ENCODE data around the gene OAS2.

DNA sequence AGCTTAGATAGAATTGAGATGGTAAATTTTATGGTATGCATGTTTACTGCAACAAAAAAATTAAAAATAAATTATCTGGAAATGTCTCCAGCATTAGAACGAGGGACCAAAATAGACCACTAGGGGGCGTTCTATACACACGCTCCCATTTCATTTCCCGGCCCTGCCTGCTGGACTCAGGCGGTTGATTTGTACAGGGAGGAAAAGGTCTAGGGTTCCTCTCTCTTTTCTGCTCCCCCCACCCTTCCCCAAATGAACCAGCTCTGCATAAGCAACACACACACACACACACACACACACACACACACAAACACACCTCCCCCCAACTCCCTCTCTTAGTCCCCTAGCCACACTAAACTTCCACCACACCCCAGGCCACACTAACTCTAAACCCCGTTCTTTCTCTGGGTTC, 70.4 kb downstream of the OAS2 start:
- TF ChIP-seq POLR2AphosphoS5 (IDR thresholded peaks at IDR 0.05; ENCODE audit: low read depth, low read length): no peak
- TF ChIP-seq, protein P1, sequence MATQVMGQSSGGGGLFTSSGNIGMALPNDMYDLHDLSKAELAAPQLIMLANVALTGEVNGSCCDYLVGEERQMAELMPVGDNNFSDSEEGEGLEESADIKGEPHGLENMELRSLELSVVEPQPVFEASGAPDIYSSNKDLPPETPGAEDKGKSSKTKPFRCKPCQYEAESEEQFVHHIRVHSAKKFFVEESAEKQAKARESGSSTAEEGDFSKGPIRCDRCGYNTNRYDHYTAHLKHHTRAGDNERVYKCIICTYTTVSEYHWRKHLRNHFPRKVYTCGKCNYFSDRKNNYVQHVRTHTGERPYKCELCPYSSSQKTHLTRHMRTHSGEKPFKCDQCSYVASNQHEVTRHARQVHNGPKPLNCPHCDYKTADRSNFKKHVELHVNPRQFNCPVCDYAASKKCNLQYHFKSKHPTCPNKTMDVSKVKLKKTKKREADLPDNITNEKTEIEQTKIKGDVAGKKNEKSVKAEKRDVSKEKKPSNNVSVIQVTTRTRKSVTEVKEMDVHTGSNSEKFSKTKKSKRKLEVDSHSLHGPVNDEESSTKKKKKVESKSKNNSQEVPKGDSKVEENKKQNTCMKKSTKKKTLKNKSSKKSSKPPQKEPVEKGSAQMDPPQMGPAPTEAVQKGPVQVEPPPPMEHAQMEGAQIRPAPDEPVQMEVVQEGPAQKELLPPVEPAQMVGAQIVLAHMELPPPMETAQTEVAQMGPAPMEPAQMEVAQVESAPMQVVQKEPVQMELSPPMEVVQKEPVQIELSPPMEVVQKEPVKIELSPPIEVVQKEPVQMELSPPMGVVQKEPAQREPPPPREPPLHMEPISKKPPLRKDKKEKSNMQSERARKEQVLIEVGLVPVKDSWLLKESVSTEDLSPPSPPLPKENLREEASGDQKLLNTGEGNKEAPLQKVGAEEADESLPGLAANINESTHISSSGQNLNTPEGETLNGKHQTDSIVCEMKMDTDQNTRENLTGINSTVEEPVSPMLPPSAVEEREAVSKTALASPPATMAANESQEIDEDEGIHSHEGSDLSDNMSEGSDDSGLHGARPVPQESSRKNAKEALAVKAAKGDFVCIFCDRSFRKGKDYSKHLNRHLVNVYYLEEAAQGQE (IDR thresholded peaks at IDR 0.05; ENCODE audit: insufficient read depth in 1 of 2, low read depth in 2 of 2, low read length in 2 of 2): no peak

Measured in PFSK-1 (cell line).